Osteoblast (primary cell): ENCODE data around the gene DRD5. TPM values are rescaled to one million over a fixed set of nuclear protein-coding genes. Genes with fewer than 3 reads are reported as not detected.

Experiments
- DNase-seq: peaks from one replicate; pipeline ENCODE4 v3.0.0; 2011; ENCODE audit warnings: low spot score, mixed read lengths; ENCODE audit not compliant: insufficient read length; ENCODE audit errors: missing footprints
- H2AFZ ChIP-seq: 2 replicates; pipeline ENCODE4 v1.6.0; 2011; ENCODE audit warnings: mild to moderate bottlenecking, low read length
- H3K27ac ChIP-seq: 2 replicates; pipeline ENCODE4 v1.5.1; 2011; ENCODE audit warnings: mild to moderate bottlenecking, low read depth, low read length, moderate library complexity
- H3K27me3 ChIP-seq: 2 replicates; pipeline ENCODE4 v1.6.0; 2012; ENCODE audit warnings: mild to moderate bottlenecking, control low read depth, inconsistent platforms, low read length, moderate library complexity; ENCODE audit not compliant: insufficient read depth
- H3K36me3 ChIP-seq: 2 replicates; pipeline ENCODE4 v1.5.1; 2011; ENCODE audit warnings: mild to moderate bottlenecking, low read length, control low read depth, moderate library complexity; ENCODE audit not compliant: insufficient read depth
- H3K4me1 ChIP-seq: 2 replicates; pipeline ENCODE4 v1.5.1; 2011; ENCODE audit warnings: mild to moderate bottlenecking, low read length, control low read depth, moderate library complexity; ENCODE audit not compliant: insufficient read depth
- H3K4me2 ChIP-seq: 2 replicates; pipeline ENCODE4 v1.6.0; 2011; ENCODE audit warnings: mild to moderate bottlenecking, low read length; ENCODE audit not compliant: insufficient read depth
- H3K4me3 ChIP-seq: fragments of 200-600 bp; sonication (generic); 3 replicates; pipeline ENCODE4 v1.5.1; 2012; ENCODE audit warnings: mild to moderate bottlenecking, low read length, inconsistent platforms; ENCODE audit not compliant: insufficient read depth
- H3K79me2 ChIP-seq: 2 replicates; pipeline ENCODE4 v1.6.0; 2012; ENCODE audit warnings: mild to moderate bottlenecking, low read length, control low read depth, inconsistent platforms; ENCODE audit not compliant: insufficient read depth
- H3K9me3 ChIP-seq: 2 replicates; pipeline ENCODE4 v1.5.1; 2011; ENCODE audit warnings: low read depth, low read length, control low read depth
- H4K20me1 ChIP-seq: 2 replicates; pipeline ENCODE4 v1.6.0; 2012; ENCODE audit warnings: mild to moderate bottlenecking, low read length, control low read depth; ENCODE audit not compliant: insufficient read depth
- CTCF ChIP-seq: IDR thresholded peaks from 2 replicates; pipeline ENCODE4 v1.5.1; 2011; ENCODE audit warnings: mild to moderate bottlenecking, low read depth, low read length, moderate library complexity; ENCODE audit errors: extremely low read depth
- total RNA-seq: library from RNA; depleted of rRNA; stranded (reverse); fragments of >200 nt; gene quantifications from 2 replicates; pipeline ENCODE4 v1.2.3, GENCODE V29; 2012

DRD5 gene
- total RNA-seq, 1 donor, result not detected

- H3K27ac ChIP-seq, result no peak overlapping the region
- no peak overlapping the region for H3K4me2 ChIP-seq
- no peaks in the 10 kb centered on the region for H3K36me3 ChIP-seq
- no peaks in the 10 kb centered on the region for H3K4me1 ChIP-seq
- no peaks in the 10 kb centered on the region for H3K79me2 ChIP-seq
- H4K20me1 ChIP-seq, result no peaks in the 10 kb centered on the region
- no peak overlapping the region for H2AFZ ChIP-seq
- DNase-seq, result no peak
- TF ChIP-seq CTCF, result no peak
- no peaks in the 10 kb centered on the region for H3K9me3 ChIP-seq
- no peaks in the 10 kb centered on the region for H3K27me3 ChIP-seq
- no peak overlapping the region for H3K4me3 ChIP-seq
These were observed 34.9 kb downstream of the DRD5 start for GRCh38 chr4:9816285-9816684.

GRCh38 chr4:9820343-9820742, 38.9 kb downstream of the DRD5 start:
- Histone ChIP-seq H3K4me3 (no peak overlapping the region), H3K27ac (no peak overlapping the region), H3K4me2 (no peak overlapping the region), H3K27me3 (no peaks in the 10 kb centered on the region), H2AFZ (no peak overlapping the region), H3K4me1 (no peaks in the 10 kb centered on the region), H3K36me3 (no peaks in the 10 kb centered on the region), H3K79me2 (no peaks in the 10 kb centered on the region), H4K20me1 (no peaks in the 10 kb centered on the region), H3K9me3 (no peaks in the 10 kb centered on the region)
- TF ChIP-seq CTCF, result no peak
- DNase-seq, result no peak

GRCh38 chr4:9825049-9825448, 43.6 kb downstream of the DRD5 start:
- Histone ChIP-seq H3K4me2 (no peak overlapping the region), H3K9me3 (no peaks in the 10 kb centered on the region), H3K36me3 (no peaks in the 10 kb centered on the region), H3K27ac (no peak overlapping the region), H3K4me1 (no peaks in the 10 kb centered on the region), H3K27me3 (no peaks in the 10 kb centered on the region), H3K4me3 (no peak overlapping the region), H4K20me1 (no peaks in the 10 kb centered on the region), H3K79me2 (no peaks in the 10 kb centered on the region), H2AFZ (no peak overlapping the region)
- no peak for TF ChIP-seq CTCF
- DNase-seq, result no peak

- no peaks in the 10 kb centered on the region for H3K79me2 ChIP-seq
These were observed 45.1 kb downstream of the DRD5 start for GRCh38 chr4:9826551-9826950.

More at GRCh38 chr4:9826551-9826950, 45.1 kb downstream of the DRD5 start:
- Histone ChIP-seq H3K4me3 (no peak overlapping the region), H3K9me3 (no peaks in the 10 kb centered on the region), H3K27me3 (no peaks in the 10 kb centered on the region), H3K27ac (no peak overlapping the region), H4K20me1 (no peaks in the 10 kb centered on the region), H3K4me1 (no peaks in the 10 kb centered on the region), H3K4me2 (no peak overlapping the region), H2AFZ (no peak overlapping the region), H3K36me3 (no peaks in the 10 kb centered on the region)
- no peak for TF ChIP-seq CTCF
- DNase-seq, result no peak
